ENCODE measurements around the gene NR5A2.

NR5A2 gene

GRCh38 chr1:200143347-200143746, 115.8 kb downstream of the NR5A2 start:
- no peak for TF ChIP-seq CTCF (IDR thresholded peaks at IDR 0.05)
- Histone ChIP-seq H3K27me3 (ENCODE audit: control insufficient read depth, insufficient read depth, low read length) (no peaks in the 10 kb centered on the region), H3K79me2 (no peaks in the 10 kb centered on the region)

GRCh38 chr1:200146100-200146499, 118.6 kb downstream of the NR5A2 start:
- no peak overlapping the region for H3K4me3 ChIP-seq (ENCODE audit: low read depth, low read length)
- no peak overlapping the region for H2AFZ ChIP-seq
- H3K79me2 ChIP-seq = no peaks in the 10 kb centered on the region
- no peak overlapping the region for H3K9ac ChIP-seq
- H3K4me2 ChIP-seq (ENCODE audit: low read length) = no peak overlapping the region
- no peak overlapping the region for H3K27ac ChIP-seq
- no peaks in the 10 kb centered on the region for H3K27me3 ChIP-seq (ENCODE audit: control insufficient read depth, insufficient read depth, low read length)
- H3K36me3 ChIP-seq (ENCODE audit: control insufficient read depth, insufficient read depth, low read length) = no peaks in the 10 kb centered on the region
- no peaks in the 10 kb centered on the region for H3K9me3 ChIP-seq (ENCODE audit: control insufficient read depth, low read length)
- no peak for TF ChIP-seq CTCF (IDR thresholded peaks at IDR 0.05)
- H3K4me1 ChIP-seq = no peaks in the 10 kb centered on the region

More at GRCh38 chr1:200143347-200143746, 115.8 kb downstream of the NR5A2 start:
- Histone ChIP-seq H3K9me3 (ENCODE audit: control insufficient read depth, low read length) (no peaks in the 10 kb centered on the region), H3K4me2 (ENCODE audit: low read length) (no peak overlapping the region), H3K27ac (no peak overlapping the region), H3K4me1 (no peaks in the 10 kb centered on the region), H3K36me3 (ENCODE audit: control insufficient read depth, insufficient read depth, low read length) (no peaks in the 10 kb centered on the region), H2AFZ (no peak overlapping the region), H3K4me3 (ENCODE audit: low read depth, low read length) (no peak overlapping the region), H3K9ac (no peak overlapping the region)

- Histone ChIP-seq H3K4me1 (no peaks in the 10 kb centered on the region), H3K36me3 (ENCODE audit: control insufficient read depth, insufficient read depth, low read length) (no peaks in the 10 kb centered on the region), H2AFZ (no peak overlapping the region), H3K4me2 (ENCODE audit: low read length) (no peak overlapping the region), H3K9ac (no peak overlapping the region), H3K27ac (no peak overlapping the region), H3K79me2 (no peaks in the 10 kb centered on the region), H3K4me3 (ENCODE audit: low read depth, low read length) (no peak overlapping the region), H3K9me3 (ENCODE audit: control insufficient read depth, low read length) (no peaks in the 10 kb centered on the region), H3K27me3 (ENCODE audit: control insufficient read depth, insufficient read depth, low read length) (no peaks in the 10 kb centered on the region)
- TF ChIP-seq CTCF (IDR thresholded peaks at IDR 0.05) = no peak
Observed at GRCh38 chr1:200147094-200147493, 119.6 kb downstream of the NR5A2 start.

- H3K4me3 ChIP-seq (ENCODE audit: low read depth, low read length) = no peak overlapping the region
- no peak overlapping the region for H3K4me2 ChIP-seq (ENCODE audit: low read length)
- no peak overlapping the region for H3K27ac ChIP-seq
Observed at GRCh38 chr1:200147742-200148141, 120.2 kb downstream of the NR5A2 start.

More at GRCh38 chr1:200147742-200148141, 120.2 kb downstream of the NR5A2 start:
- H3K9ac ChIP-seq = no peak overlapping the region
- TF ChIP-seq CTCF (IDR thresholded peaks at IDR 0.05) = no peak
- no peaks in the 10 kb centered on the region for H3K36me3 ChIP-seq (ENCODE audit: control insufficient read depth, insufficient read depth, low read length)
- H3K9me3 ChIP-seq (ENCODE audit: control insufficient read depth, low read length) = no peaks in the 10 kb centered on the region
- no peak overlapping the region for H2AFZ ChIP-seq
- H3K79me2 ChIP-seq = no peaks in the 10 kb centered on the region
- H3K27me3 ChIP-seq (ENCODE audit: control insufficient read depth, insufficient read depth, low read length) = no peaks in the 10 kb centered on the region
- no peaks in the 10 kb centered on the region for H3K4me1 ChIP-seq

Data from parathyroid adenoma (tissue), 2 donors.